Uterus (tissue), 4 donors: ENCODE measurements around the gene TSPAN18. TPM values are rescaled to one million over a fixed set of nuclear protein-coding genes. Genes with fewer than 3 reads are reported as not detected.

Experiments
- DNase-seq, 2 donors: peaks; one replicate each; pipeline ENCODE4 v3.0.0-alpha.2; 2019 to 2020
- H3K27ac ChIP-seq, 2 donors: fragments of 200-600 bp; sonication (generic); 1 replicate in 1 of 2; 2 replicates in 1 of 2; pipeline ENCODE4 v1.5.1; 2016 to 2018
- H3K27me3 ChIP-seq, 2 donors: fragments of 200-600 bp; sonication (generic); one replicate each; pipeline ENCODE4 v1.5.1; 2018 to 2019; ENCODE audit warnings: control low read depth in 1 of 2
- H3K36me3 ChIP-seq, 2 donors: fragments of 200-600 bp; sonication (generic); one replicate each; pipeline ENCODE4 v1.5.1; 2019; ENCODE audit warnings: control low read depth in 1 of 2
- H3K4me1 ChIP-seq, 2 donors: fragments of 200-600 bp; sonication (generic); one replicate each; pipeline ENCODE4 v1.5.1; 2018 to 2019; ENCODE audit warnings: control low read depth in 1 of 2
- H3K4me3 ChIP-seq, 2 donors: fragments of 200-600 bp; sonication (generic); 1 replicate in 1 of 2; 2 replicates in 1 of 2; pipeline ENCODE4 v1.5.1; 2018 to 2019; ENCODE audit warnings: mild to moderate bottlenecking in 1 of 2
- H3K9me3 ChIP-seq, 2 donors: fragments of 200-600 bp; sonication (generic); one replicate each; pipeline ENCODE4 v1.5.1; 2019; ENCODE audit warnings: control low read depth in 1 of 2
- POLR2A ChIP-seq, 2 donors: fragments of 450-650 bp; IDR thresholded peaks; one replicate each; pipeline ENCODE4 v1.6.1; 2016; ENCODE audit warnings: antibody characterized with exemption in 2 of 2, mild to moderate bottlenecking in 1 of 2, moderate library complexity in 1 of 2
- intact Hi-C: fragments of 100-400 bp; cut with DNase I; formaldehyde crosslinking; loops from one replicate; pipeline ENCODE4 v1.15.1; 2023; ENCODE audit warnings: low total_unique reads
- total RNA-seq, 4 donors: library from RNA; depleted of rRNA in 3 of 4; stranded (reverse); fragments of >200 nt in 3 of 4; gene quantifications; one replicate each; pipeline versions ENCODE4 v1.1.0 to v1.2.4, GENCODE V29; 2014 to 2023
- TF ChIP-seq, protein P1 (sequence below), 4 experiments: fragments of 200-600 bp in 2 of 4; fragments of 450-650 bp in 2 of 4; sonication (generic) in 2 of 4; IDR thresholded peaks; one replicate each; pipeline ENCODE4 v1.5.1; 2016 to 2019; ENCODE audit warnings: antibody characterized with exemption in 4 of 4, mild to moderate bottlenecking in 2 of 4, moderate library complexity in 1 of 4
- donor health status: DM: yes; HTN: yes; CAD: no.

The TSPAN18 gene
- total RNA-seq, 4 donors from 2014 or later: 1.2 to 117 (median 20.1) TPM

- H3K36me3 ChIP-seq: no peaks in the 10 kb centered on the region
- H3K4me1 ChIP-seq: peaks cover 4 to 5% of the 10 kb centered on the region in 2 donors
- TF ChIP-seq, protein P1, sequence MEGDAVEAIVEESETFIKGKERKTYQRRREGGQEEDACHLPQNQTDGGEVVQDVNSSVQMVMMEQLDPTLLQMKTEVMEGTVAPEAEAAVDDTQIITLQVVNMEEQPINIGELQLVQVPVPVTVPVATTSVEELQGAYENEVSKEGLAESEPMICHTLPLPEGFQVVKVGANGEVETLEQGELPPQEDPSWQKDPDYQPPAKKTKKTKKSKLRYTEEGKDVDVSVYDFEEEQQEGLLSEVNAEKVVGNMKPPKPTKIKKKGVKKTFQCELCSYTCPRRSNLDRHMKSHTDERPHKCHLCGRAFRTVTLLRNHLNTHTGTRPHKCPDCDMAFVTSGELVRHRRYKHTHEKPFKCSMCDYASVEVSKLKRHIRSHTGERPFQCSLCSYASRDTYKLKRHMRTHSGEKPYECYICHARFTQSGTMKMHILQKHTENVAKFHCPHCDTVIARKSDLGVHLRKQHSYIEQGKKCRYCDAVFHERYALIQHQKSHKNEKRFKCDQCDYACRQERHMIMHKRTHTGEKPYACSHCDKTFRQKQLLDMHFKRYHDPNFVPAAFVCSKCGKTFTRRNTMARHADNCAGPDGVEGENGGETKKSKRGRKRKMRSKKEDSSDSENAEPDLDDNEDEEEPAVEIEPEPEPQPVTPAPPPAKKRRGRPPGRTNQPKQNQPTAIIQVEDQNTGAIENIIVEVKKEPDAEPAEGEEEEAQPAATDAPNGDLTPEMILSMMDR (IDR thresholded peaks at IDR 0.05): no peak
- no peak for TF ChIP-seq POLR2A (IDR thresholded peaks at IDR 0.05)
- no peaks in the 10 kb centered on the region for H3K27me3 ChIP-seq
- no peaks in the 10 kb centered on the region for H3K9me3 ChIP-seq
- intact Hi-C loops: no loop called here
- DNase-seq: no peak
- H3K4me3 ChIP-seq: no peak overlapping the region
- H3K27ac ChIP-seq: no peak overlapping the region
Observed at GRCh38 chr11:44880953-44881352, 154.2 kb downstream of the TSPAN18 start.

DNA sequence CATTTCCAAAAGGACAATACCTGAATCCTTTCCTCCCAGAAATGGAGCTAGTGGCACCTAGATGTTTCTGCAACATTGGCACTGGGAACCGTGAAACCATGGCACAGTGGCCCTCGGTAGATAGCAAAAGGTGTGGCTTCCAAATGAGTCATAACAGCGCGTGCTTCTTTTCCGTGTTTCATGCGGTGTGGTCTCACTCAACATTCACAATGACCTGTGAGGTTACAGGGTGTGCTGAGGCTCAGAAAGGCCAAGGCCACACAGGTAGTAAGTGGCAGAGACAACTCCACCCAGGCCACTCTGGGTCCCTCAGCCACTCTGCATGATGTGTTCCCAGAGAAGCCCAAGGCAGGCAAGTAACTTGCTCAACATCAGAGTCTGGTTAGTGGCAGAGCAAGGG is 156.5 kb downstream of the TSPAN18 start:
- peak overlapping the region; percentile 80 to 91 for H3K27ac ChIP-seq
- no peaks in the 10 kb centered on the region for H3K36me3 ChIP-seq
- TF ChIP-seq POLR2A (IDR thresholded peaks at IDR 0.05): no peak
- TF ChIP-seq, protein P1 (IDR thresholded peaks at IDR 0.05): no peak
- no peak overlapping the region for H3K4me3 ChIP-seq
- H3K4me1 ChIP-seq: peaks cover 6 to 11% of the 10 kb centered on the region in 2 donors
- intact Hi-C loops: no loop called here
- no peaks in the 10 kb centered on the region for H3K27me3 ChIP-seq
- H3K9me3 ChIP-seq: no peaks in the 10 kb centered on the region
- no peak for DNase-seq

DNA sequence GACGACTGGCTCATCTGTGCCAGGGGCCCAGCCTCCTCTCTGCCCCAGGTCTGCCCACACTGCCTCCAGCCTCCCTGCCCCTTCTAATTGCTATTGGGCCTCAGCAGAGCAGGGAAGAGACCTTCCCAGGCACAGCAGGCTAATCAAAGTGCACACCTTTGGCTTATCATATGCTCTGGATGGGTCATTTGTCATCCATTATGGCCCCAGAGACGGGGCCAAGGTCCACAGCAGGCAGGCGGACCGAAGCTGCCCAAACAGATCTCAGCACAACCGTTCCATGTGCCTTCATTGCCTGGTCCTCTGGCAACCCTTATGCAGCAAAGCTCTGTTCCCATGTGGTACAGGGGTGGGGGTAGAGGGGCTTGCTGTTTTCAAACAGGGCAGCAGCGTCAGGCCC is 157.3 kb downstream of the TSPAN18 start:
- TF ChIP-seq, protein P1 (IDR thresholded peaks at IDR 0.05): no peak
- TF ChIP-seq POLR2A (IDR thresholded peaks at IDR 0.05): no peak
- intact Hi-C loops: no loop called here
- H3K36me3 ChIP-seq: no peaks in the 10 kb centered on the region

GRCh38 chr11:44885065-44885810 is 158.5 kb downstream of the TSPAN18 start:
- intact Hi-C loops: no loop called here
- TF ChIP-seq, protein P1 (IDR thresholded peaks at IDR 0.05): no peak
- TF ChIP-seq POLR2A (IDR thresholded peaks at IDR 0.05): no peak
- peak overlapping the region; percentile 80 to 91 for H3K27ac ChIP-seq
- H3K4me1 ChIP-seq: peaks cover 6 to 11% of the 10 kb centered on the region in 2 donors
- no peaks in the 10 kb centered on the region for H3K27me3 ChIP-seq
- H3K36me3 ChIP-seq: no peaks in the 10 kb centered on the region
- no peaks in the 10 kb centered on the region for H3K9me3 ChIP-seq
- H3K4me3 ChIP-seq: no peak overlapping the region
- DNase-seq: peak; percentile 50 to 77

More for the DNA sequence above, 157.3 kb downstream of the TSPAN18 start:
- peaks cover 6 to 11% of the 10 kb centered on the region in 2 donors for H3K4me1 ChIP-seq
- peak overlapping the region; percentile 80 to 91 for H3K27ac ChIP-seq
- no peak overlapping the region for H3K4me3 ChIP-seq
- H3K9me3 ChIP-seq: no peaks in the 10 kb centered on the region
- no peaks in the 10 kb centered on the region for H3K27me3 ChIP-seq
- no peak for DNase-seq

- Histone ChIP-seq H3K27ac (peak overlapping the region; percentile 80 to 91), H3K4me3 (no peak overlapping the region), H3K36me3 (no peaks in the 10 kb centered on the region), H3K9me3 (no peaks in the 10 kb centered on the region), H3K27me3 (no peaks in the 10 kb centered on the region), H3K4me1 (peaks cover 6 to 11% of the 10 kb centered on the region in 2 donors)
- intact Hi-C loops: no loop called here
- TF ChIP-seq, protein P1 (IDR thresholded peaks at IDR 0.05): no peak
- no peak for DNase-seq
Observed at GRCh38 chr11:44885919-44886789, 159.4 kb downstream of the TSPAN18 start.
